GM12865 (cell line): Measurements from ENCODE around the gene GSX1.

ENCODE experiments used
- DNase-seq: peaks from one replicate; pipeline ENCODE4 v3.0.0; 2010; ENCODE audit warnings: low read depth
- H3K4me3 ChIP-seq: 2 replicates; pipeline ENCODE4 v1.5.1; 2011; ENCODE audit warnings: mild to moderate bottlenecking, low read depth, low read length, control low read depth
- CTCF ChIP-seq: IDR thresholded peaks from 2 replicates; pipeline ENCODE4 v1.5.1; 2011; ENCODE audit warnings: low read length, control low read depth, low read depth, inconsistent platforms; ENCODE audit not compliant: insufficient read depth; ENCODE audit errors: missing control alignments

The GSX1 gene

GRCh38 chr13:27830010-27830409 is 37.7 kb downstream of the GSX1 start:
- TF ChIP-seq CTCF = peak; percentile 88
- H3K4me3 ChIP-seq = no peak overlapping the region
- peak; percentile 59 for DNase-seq

GRCh38 chr13:27833206-27833605 is 40.9 kb downstream of the GSX1 start:
- DNase-seq = no peak
- no peak for TF ChIP-seq CTCF
- H3K4me3 ChIP-seq = no peak overlapping the region

GRCh38 chr13:27834095-27834494 is 41.8 kb downstream of the GSX1 start:
- no peak for DNase-seq
- no peak for TF ChIP-seq CTCF

GRCh38 chr13:27835799-27836198 is 43.5 kb downstream of the GSX1 start:
- no peak for TF ChIP-seq CTCF

More at GRCh38 chr13:27834095-27834494, 41.8 kb downstream of the GSX1 start:
- no peak overlapping the region for H3K4me3 ChIP-seq

GRCh38 chr13:27839809-27840467 is 47.7 kb downstream of the GSX1 start:
- no peak for DNase-seq
- H3K4me3 ChIP-seq = no peak overlapping the region
- TF ChIP-seq CTCF = no peak

More at GRCh38 chr13:27835799-27836198, 43.5 kb downstream of the GSX1 start:
- H3K4me3 ChIP-seq = no peak overlapping the region
- DNase-seq = no peak

GRCh38 chr13:27842571-27842970 is 50.3 kb downstream of the GSX1 start:
- H3K4me3 ChIP-seq = no peak overlapping the region
- no peak for TF ChIP-seq CTCF

More at GRCh38 chr13:27842571-27842970, 50.3 kb downstream of the GSX1 start:
- no peak for DNase-seq
